T-helper 2 cell (primary cell): ENCODE measurements around the gene ENPP4.
"Not testable (repeated sequence)": the region's sequence is repeated elsewhere in the genome, so short reads cannot be mapped to it uniquely, and the experiment has no call there.

Experiments
- DNase-seq, 5 experiments: peaks; one replicate each; pipeline versions ENCODE4 v3.0.0 to v3.0.0-alpha.2; 2012 to 2022

Gene ENPP4

DNA sequence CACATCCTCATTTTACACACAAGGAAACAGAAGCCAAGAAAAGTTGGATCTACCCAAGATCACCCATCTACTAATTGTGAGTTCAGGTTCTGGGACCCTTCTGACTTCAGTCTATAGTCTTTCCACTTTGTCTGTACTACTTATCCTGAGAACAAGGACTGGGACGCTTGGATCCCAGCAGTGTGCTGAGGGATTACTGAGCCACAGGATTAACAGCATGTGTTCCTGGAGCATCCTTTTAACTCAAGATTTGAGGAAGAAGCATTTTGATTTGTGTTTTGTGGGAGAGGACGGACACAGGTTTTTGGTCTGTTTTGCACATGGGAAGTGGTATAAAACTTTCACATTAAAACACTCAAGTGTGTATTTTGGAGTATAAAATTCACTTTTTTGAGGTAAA lies 4.4 kb downstream of the ENPP4 start:
- DNase-seq, result no peak

GRCh38 chr6:46135176-46135575 lies 5.4 kb downstream of the ENPP4 start:
- no peak for DNase-seq

- DNase-seq, result no peak
Observed at GRCh38 chr6:46136831-46137230, 7.0 kb downstream of the ENPP4 start.

- DNase-seq, result no peak
Observed at GRCh38 chr6:46137387-46137786, 7.6 kb downstream of the ENPP4 start.

DNA sequence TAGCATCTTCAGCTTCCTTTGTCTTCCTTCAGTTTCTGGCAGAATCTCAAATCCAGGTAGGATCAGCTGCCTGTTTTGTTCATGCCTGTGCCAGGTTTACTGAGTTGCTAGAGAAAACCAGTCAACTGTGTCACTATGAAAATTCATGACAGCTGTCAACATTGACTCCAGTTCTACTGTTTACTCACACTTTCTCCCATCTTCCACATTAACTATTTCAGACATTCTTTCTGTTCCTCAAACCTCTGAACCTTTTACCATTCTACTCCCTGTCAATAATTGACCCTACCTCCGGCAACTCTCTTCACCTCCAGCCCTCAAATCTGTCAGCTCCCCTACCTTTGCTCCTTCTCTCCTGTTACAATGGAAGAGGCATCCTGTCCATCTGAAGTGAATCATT lies 8.5 kb downstream of the ENPP4 start:
- DNase-seq, result no peak

DNA sequence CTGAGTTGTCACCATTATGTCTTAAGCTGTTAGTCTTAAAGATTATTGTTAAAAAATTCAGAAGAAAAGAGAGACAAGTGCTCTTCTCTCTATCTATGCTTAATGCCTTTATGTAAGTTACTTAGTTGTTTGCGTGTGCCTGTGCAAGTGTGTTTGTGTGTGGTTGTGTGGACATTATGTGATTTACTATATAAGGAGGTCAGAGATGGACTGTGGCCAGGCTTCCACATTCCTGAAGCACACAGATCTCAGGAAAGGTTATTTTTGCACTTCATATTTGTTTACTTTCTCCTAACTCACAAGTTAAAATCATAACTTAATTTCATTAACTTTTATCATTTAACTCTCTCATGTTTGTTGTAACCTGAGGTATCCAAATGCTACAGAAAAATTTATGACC lies 14.5 kb downstream of the ENPP4 start:
- DNase-seq, result no peak

DNA sequence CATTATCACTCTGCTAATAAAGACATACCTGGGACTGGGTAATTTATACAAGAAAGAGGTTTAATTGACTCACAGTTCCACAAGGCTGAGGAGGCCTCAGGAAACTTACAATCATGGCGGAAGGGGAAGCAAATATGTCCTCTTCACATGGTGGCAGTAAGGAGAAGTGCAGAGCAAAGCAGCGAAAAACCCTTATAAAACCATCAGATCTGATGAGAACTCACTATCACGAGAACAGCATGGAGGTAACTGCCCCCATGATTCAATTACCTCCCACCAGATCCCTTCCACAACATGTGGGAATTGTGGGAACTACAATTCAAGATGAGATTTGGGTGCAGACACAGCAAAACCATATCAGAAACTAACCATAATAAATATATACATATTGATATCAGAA lies 19.3 kb downstream of the ENPP4 start:
- not testable (repeated sequence) for DNase-seq

GRCh38 chr6:46156701-46157100 lies 26.9 kb downstream of the ENPP4 start:
- DNase-seq, result no peak

DNA sequence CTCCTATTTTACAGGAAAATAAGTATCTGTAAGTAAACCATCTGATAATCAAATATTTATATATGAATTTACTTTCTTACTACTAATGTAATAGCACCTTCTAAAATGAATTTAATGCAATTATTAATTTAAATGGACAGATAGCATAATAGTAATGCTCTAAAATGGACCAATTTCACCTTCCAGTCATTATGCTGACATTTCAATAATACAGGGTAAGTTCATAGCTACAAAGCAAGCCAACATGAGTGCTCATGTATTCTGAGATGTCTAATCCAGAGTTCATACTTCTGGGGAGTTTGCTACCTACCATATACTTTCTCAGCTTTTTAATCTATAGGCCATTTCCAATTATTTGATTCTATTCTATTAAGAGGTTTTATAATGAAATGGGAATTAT lies 29.4 kb downstream of the ENPP4 start:
- no peak for DNase-seq

GRCh38 chr6:46160102-46160501 lies 30.3 kb downstream of the ENPP4 start:
- DNase-seq, result no peak

GRCh38 chr6:46170357-46171289 lies 40.8 kb downstream of the ENPP4 start, which contains the start of gene ENPP5:
Gene ENPP5 (minus strand): TSS chr6:46170980. CDS start chr6:46168262, 2,718 bp downstream.
- DNase-seq, result peak; percentile 11 to 73 (median 31)

- no peak for DNase-seq
Observed at GRCh38 chr6:46172176-46172575, 42.4 kb downstream of the ENPP4 start.

GRCh38 chr6:46174904-46175303 lies 45.1 kb downstream of the ENPP4 start:
- DNase-seq, result peak in 2 of 5 experiments; percentile 18 to 37

DNA sequence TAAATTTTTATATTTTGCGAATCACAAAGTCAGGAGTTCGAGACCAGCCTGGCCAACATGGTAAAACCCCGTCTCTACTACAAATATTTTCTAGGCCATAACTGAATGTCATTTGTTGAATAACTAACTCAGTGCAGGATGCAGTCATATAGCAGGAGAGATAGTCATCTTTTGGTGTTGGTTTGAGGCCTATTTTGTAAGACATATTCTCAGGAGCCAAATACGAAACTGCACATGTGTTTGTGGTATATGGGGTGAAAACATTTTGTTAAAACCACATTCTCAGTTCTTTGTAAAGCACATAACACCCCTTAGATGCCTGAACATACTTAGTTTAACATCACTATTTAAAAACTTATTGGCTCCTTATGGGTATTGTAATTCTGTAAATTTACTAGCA lies 45.7 kb downstream of the ENPP4 start:
- DNase-seq, result peak in 2 of 5 experiments; percentile 73 to 96

GRCh38 chr6:46175976-46176375 lies 46.2 kb downstream of the ENPP4 start:
- DNase-seq, result peak in 1 of 5 experiments; percentile 3

DNA sequence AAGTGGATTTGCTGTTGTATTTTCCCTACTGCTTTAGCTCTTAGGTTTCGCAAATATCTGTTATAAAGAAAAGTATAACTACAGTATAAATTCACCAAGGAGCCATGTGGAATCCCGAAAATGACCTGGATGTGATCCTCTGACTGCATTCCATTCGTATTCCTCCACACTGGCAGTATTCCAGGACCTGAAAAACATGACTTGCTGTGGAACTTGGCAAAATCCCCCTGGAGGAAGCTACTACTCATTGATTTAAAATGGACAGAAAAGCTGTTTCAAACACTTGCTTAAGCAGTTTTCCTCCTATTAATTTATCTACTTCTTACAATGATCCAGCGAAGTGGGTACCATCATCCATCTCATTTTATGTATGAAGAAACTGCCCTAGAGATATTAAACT lies 54.3 kb downstream of the ENPP4 start:
- DNase-seq, result no peak

DNA sequence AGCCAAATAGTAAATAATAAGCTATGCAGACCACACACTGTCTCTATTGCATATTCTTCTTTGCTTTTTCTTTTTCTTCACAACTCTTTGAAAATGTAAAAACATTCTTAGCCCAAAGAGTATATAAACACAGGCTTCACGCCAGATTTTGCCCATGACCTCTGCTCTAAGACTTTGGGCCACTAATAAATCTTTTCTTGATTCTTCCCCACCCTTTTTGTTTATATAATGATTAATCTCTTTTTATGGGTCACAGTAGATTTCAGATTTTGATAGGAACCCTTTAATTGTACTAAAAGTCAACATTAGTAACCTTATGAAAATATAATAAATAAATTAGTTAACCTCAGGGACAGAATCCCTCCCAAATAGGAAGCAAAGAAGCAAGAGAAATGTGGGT lies 56.8 kb downstream of the ENPP4 start:
- DNase-seq, result no peak

DNA sequence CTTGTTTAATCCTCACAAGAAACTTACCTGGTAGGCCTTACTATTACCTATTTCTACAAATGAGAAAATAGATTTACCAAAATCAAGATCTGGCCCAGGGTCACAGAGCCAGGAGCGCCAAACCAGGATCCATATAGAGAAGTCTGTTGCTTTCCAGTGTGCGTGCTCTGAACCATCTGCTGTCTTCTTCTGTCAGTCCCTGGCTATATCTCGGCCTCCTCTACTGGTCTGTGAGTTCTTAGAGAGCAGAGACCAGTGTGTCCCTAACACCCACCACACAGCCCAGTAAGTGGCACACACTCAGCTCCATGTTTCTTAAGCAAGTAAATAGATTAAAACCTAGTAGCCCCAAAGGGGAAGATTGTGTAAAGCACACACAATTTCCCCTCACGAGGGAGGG lies 59.9 kb downstream of the ENPP4 start:
- no peak for DNase-seq

DNA sequence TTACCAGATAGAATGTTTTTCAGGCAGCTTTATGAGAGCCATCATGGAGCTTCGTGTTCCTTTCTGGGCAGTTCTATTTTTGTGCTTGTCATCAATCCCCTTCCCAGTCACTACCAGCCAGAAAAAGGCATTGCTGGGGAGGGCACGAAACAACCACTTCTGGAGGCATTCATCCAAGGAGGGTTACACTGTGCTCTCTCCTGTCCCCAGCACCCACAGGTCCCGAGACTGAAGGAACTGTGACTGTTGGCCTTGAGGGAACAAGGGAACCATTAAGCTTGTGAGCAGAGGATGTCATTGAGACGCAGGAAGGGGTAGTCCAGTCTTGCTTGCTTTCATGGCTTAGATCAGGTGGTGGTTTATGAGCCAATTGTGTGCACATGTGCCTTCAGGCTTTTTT lies 61.1 kb downstream of the ENPP4 start:
- no peak for DNase-seq

DNA sequence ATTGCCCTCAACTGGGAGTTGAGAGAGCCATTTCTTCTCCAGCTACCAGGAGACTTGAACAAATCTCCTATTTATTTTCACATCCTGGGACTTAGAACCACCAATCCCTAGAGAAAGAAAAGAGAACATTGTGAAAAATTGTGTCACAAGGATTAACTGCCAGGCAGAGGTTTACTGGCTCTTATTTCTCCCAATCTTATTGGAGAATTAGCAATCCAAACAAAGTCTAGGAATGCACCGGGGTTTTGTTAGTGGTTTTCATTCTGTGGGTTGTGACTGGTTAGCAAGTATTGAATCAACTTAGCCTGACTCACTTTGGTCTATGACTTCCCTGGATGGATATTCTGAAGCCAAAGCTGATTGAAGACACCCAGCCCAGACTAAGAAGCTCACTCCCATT lies 62.2 kb downstream of the ENPP4 start:
- no peak for DNase-seq
